ENCODE results near the gene C1orf159. TPM values are rescaled to one million over a fixed set of nuclear protein-coding genes. Genes with fewer than 3 reads are reported as not detected.

C1orf159 gene
- total RNA-seq, 1 donor from 2014 or later: 11.8 TPM

DNA sequence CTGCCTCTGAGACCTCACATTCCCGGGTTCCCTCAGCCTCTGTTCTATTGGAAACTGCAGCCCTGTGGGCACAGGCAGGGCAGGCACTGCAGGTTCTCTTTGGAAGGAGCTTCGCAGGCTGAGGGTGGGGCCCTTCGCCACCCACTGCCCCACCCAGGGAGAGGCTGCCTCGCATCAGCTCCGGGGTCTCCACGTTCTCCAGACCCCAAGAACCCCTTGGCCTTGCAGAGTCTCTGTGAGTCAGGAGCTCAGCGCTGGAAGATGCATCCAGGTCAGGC is 8.6 kb upstream of the C1orf159 start:
- TF ChIP-seq, protein P1, sequence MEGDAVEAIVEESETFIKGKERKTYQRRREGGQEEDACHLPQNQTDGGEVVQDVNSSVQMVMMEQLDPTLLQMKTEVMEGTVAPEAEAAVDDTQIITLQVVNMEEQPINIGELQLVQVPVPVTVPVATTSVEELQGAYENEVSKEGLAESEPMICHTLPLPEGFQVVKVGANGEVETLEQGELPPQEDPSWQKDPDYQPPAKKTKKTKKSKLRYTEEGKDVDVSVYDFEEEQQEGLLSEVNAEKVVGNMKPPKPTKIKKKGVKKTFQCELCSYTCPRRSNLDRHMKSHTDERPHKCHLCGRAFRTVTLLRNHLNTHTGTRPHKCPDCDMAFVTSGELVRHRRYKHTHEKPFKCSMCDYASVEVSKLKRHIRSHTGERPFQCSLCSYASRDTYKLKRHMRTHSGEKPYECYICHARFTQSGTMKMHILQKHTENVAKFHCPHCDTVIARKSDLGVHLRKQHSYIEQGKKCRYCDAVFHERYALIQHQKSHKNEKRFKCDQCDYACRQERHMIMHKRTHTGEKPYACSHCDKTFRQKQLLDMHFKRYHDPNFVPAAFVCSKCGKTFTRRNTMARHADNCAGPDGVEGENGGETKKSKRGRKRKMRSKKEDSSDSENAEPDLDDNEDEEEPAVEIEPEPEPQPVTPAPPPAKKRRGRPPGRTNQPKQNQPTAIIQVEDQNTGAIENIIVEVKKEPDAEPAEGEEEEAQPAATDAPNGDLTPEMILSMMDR (IDR thresholded peaks at IDR 0.05): no peak
- no peak for TF ChIP-seq POLR2AphosphoS5 (IDR thresholded peaks at IDR 0.05; ENCODE audit: insufficient read depth in 1 of 2, low read depth in 1 of 2)
- no peak for TF ChIP-seq POLR2A (IDR thresholded peaks at IDR 0.05)
- H3K36me3 ChIP-seq: no peaks in the 10 kb centered on the region
- no peaks in the 10 kb centered on the region for H3K9me3 ChIP-seq
- no peak for DNase-seq (ENCODE audit: extremely low spot score in 2 of 2)
- intact Hi-C loops (cut with DNase I): loop anchor here (5.0 to 10.0 kb wide), 2 partner anchors 110 to 168 kb away; partner anchors contain the start of genes B3GALT6 and SDF4
- H3K4me1 ChIP-seq: peaks cover 11% of the 10 kb centered on the region
- no peaks in the 10 kb centered on the region for H3K27me3 ChIP-seq
- H3K27ac ChIP-seq: no peak overlapping the region
- no peak overlapping the region for H3K4me3 ChIP-seq

- intact Hi-C loops (cut with DNase I): loop anchor here (5.0 to 10.0 kb wide), 2 partner anchors 111 to 168 kb away; partner anchors contain the start of genes B3GALT6 and SDF4
- TF ChIP-seq POLR2AphosphoS5 (IDR thresholded peaks at IDR 0.05; ENCODE audit: insufficient read depth in 1 of 2, low read depth in 1 of 2) (no peak), POLR2A (IDR thresholded peaks at IDR 0.05) (no peak)
- TF ChIP-seq, protein P1 (IDR thresholded peaks at IDR 0.05): no peak
- H3K4me3 ChIP-seq: no peak overlapping the region
- peaks cover 11% of the 10 kb centered on the region for H3K4me1 ChIP-seq
- no peaks in the 10 kb centered on the region for H3K27me3 ChIP-seq
- no peak for DNase-seq (ENCODE audit: extremely low spot score in 2 of 2)
- H3K27ac ChIP-seq: no peak overlapping the region
- no peaks in the 10 kb centered on the region for H3K9me3 ChIP-seq
- H3K36me3 ChIP-seq: no peaks in the 10 kb centered on the region
Measured at GRCh38 chr1:1123581-1124507, 8.0 kb upstream of the C1orf159 start.

- intact Hi-C loops (cut with DNase I): loop anchor here (5.0 to 10.0 kb wide), 2 partner anchors 112 to 169 kb away; partner anchors contain the start of genes B3GALT6 and SDF4
- Histone ChIP-seq H3K4me3 (no peak overlapping the region), H3K4me1 (peaks cover 11% of the 10 kb centered on the region), H3K27ac (no peak overlapping the region), H3K27me3 (no peaks in the 10 kb centered on the region), H3K9me3 (no peaks in the 10 kb centered on the region), H3K36me3 (no peaks in the 10 kb centered on the region)
- TF ChIP-seq, protein P1 (IDR thresholded peaks at IDR 0.05): no peak
- TF ChIP-seq POLR2AphosphoS5 (IDR thresholded peaks at IDR 0.05; ENCODE audit: insufficient read depth in 1 of 2, low read depth in 1 of 2): no peak
- no peak for TF ChIP-seq POLR2A (IDR thresholded peaks at IDR 0.05)
- DNase-seq (ENCODE audit: extremely low spot score in 2 of 2): no peak
Measured at GRCh38 chr1:1122981-1123480, 7.1 kb upstream of the C1orf159 start.

DNA sequence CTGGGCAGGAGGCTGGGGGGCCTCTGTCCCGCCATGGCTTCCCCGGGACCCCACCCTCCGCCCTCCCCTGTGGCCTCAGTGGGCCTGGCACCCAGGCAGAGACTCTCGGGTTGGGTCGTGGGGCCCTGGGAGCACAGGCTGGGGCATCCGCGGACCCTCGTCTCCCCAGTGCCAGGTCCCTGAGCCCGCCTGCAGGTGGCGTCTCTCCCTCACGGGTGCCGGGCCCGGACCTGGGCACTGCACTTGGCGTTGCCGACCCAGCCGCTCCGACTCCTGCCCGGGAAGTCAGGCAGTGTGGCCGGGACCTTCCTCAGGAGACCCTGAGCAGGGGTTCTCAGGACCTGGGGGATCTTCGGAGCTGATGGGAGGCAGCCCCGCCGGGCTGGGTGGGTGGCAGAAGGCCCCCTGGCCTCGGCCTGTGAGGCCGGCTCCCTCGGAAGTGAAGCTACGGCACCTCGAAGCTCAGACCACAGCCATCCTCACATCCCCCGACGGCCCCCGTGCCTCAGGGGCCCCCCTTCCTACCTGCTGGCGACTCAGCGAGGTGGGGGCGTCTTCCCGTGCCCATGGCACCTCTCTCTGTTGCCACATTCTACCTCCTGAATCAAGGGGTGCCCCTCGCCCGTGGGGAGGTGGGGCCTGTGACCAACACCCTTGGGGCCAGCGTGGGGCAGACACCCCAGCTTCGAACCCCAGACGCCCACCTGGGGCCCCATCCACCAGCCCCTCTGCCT is 6.4 kb upstream of the C1orf159 start:
- Histone ChIP-seq H3K4me3 (peak overlapping the region in 1 of 2 donors; percentile 20), H3K27ac (no peak overlapping the region), H3K27me3 (no peaks in the 10 kb centered on the region), H3K36me3 (no peaks in the 10 kb centered on the region), H3K4me1 (peaks cover 11% of the 10 kb centered on the region), H3K9me3 (no peaks in the 10 kb centered on the region)
- intact Hi-C loops (cut with DNase I): loop anchor here (5.0 to 10.0 kb wide), 2 partner anchors 113 to 170 kb away; partner anchors contain the start of genes B3GALT6 and SDF4
- peak in 1 of 2 donors; percentile 22 for TF ChIP-seq POLR2AphosphoS5 (IDR thresholded peaks at IDR 0.05; ENCODE audit: insufficient read depth in 1 of 2, low read depth in 1 of 2)
- TF ChIP-seq, protein P1 (IDR thresholded peaks at IDR 0.05): peak; percentile 80 to 96 (median 82)
- no peak for TF ChIP-seq POLR2A (IDR thresholded peaks at IDR 0.05)
- DNase-seq (ENCODE audit: extremely low spot score in 2 of 2): no peak
